HepG2 (cell line): Measurements from ENCODE around the gene YY1AP1. TPM values are rescaled to one million over a fixed set of nuclear protein-coding genes. Genes with fewer than 3 reads are reported as not detected.

Source experiments
- ATAC-seq: fragments of 200-7000 bp; cut with Tn5 transposase; 3 replicates; pipeline ENCODE4 v1.9.1; 2020; ENCODE audit warnings: mild to moderate bottlenecking, moderate library complexity
- BruUV-seq: library from RNA; stranded (reverse); fragments of 400-500 nt; replicated peaks from 2 replicates; lab custom pipeline; 2021; lab: Mats Ljungman, UMichigan
- CTCF ChIA-PET: fragments of 300-600 bp; formaldehyde crosslinking; extraction: SDS; loops from one replicate; lab custom pipeline; 2021; ENCODE audit warnings: low total read pairs, inconsistent platforms, low intra/inter-chr PET ratio; lab: Yijun Ruan, JAX
- POLR2A ChIA-PET: fragments of 350-600 bp; sonication (Branson Sonifier 250); formaldehyde crosslinking; loops from one replicate; lab custom pipeline; 2020; ENCODE audit warnings: antibody characterized with exemption, inconsistent platforms; lab: Yijun Ruan, JAX
- DNase-seq: peaks from one replicate; pipeline ENCODE4 v3.0.0-alpha.2; 2015; ENCODE audit warnings: low spot score
- FAIRE-seq: peaks from 3 replicates; lab custom pipeline; 2011; peaks lifted over from hg19 to GRCh38; lab: Jason Lieb, UNC
- H2AFZ ChIP-seq: one replicate; pipeline ENCODE4 v1.6.1; 2011; ENCODE audit warnings: low read length, inconsistent platforms
- H3K27ac ChIP-seq: fragments of 300-600 bp; 3 replicates; pipeline ENCODE4 v1.8.0; 2011; ENCODE audit warnings: mixed run types, mild to moderate bottlenecking, mixed read lengths, low read length, inconsistent platforms; ENCODE audit not compliant: insufficient read depth; ENCODE audit errors: extremely low read length
- H3K27me3 ChIP-seq, 2 experiments: fragments of 200-600 bp in 1 of 2; 2 replicates in 1 of 2; 3 replicates in 1 of 2; pipeline versions ENCODE4 v1.6.0 to v1.8.0; 2011; ENCODE audit warnings: low read length in 2 of 2, mild to moderate bottlenecking in 2 of 2, moderate library complexity in 2 of 2, inconsistent platforms in 1 of 2; ENCODE audit not compliant: insufficient read depth in 2 of 2, control insufficient read depth in 1 of 2
- H3K36me3 ChIP-seq, 2 experiments: fragments of 200-600 bp in 1 of 2; replicated peaks in 1 of 2; 2 replicates in 1 of 2; 3 replicates in 1 of 2; pipeline versions ENCODE4 v1.5.1 to v1.8.0; 2011; ENCODE audit warnings: low read length in 2 of 2, inconsistent platforms in 1 of 2; ENCODE audit not compliant: insufficient read depth in 2 of 2, control insufficient read depth in 1 of 2
- H3K4me1 ChIP-seq: 2 replicates; pipeline ENCODE4 v1.5.1; 2012; ENCODE audit warnings: low read length, inconsistent platforms; ENCODE audit not compliant: insufficient read depth
- H3K4me2 ChIP-seq: 2 replicates; pipeline ENCODE4 v1.6.0; 2011; ENCODE audit warnings: low read depth, low read length, inconsistent platforms
- H3K4me3 ChIP-seq, 3 experiments: fragments of 200-600 bp in 1 of 3; sonication (generic), shearing (Covaris generic) in 1 of 3; replicated peaks in 1 of 3; 2 replicates each; pipeline ENCODE4 v1.5.1; 2011 to 2016; ENCODE audit warnings: low read length in 3 of 3, inconsistent platforms in 2 of 3, low read depth in 2 of 3, mild to moderate bottlenecking in 2 of 3, control low read depth in 1 of 3, mixed read lengths in 1 of 3; ENCODE audit not compliant: insufficient read depth in 1 of 3
- H3K79me2 ChIP-seq: one replicate; pipeline ENCODE4 v1.6.1; 2011; ENCODE audit warnings: low read length, inconsistent platforms; ENCODE audit not compliant: insufficient read depth
- H3K9ac ChIP-seq: 2 replicates; pipeline ENCODE4 v1.6.0; 2011; ENCODE audit warnings: mild to moderate bottlenecking, low read depth, low read length, inconsistent platforms; ENCODE audit not compliant: insufficient read depth
- H3K9me3 ChIP-seq: 2 replicates; pipeline ENCODE4 v1.5.1; 2012; ENCODE audit warnings: mild to moderate bottlenecking, low read length
- H4K20me1 ChIP-seq: 2 replicates; pipeline ENCODE4 v1.6.0; 2011; ENCODE audit warnings: inconsistent platforms, mild to moderate bottlenecking, low read length, moderate library complexity; ENCODE audit not compliant: insufficient read depth
- CBX2 ChIP-seq, 2 experiments: fragments of 200-600 bp in 1 of 2; sonication (generic); formaldehyde crosslinking in 1 of 2; IDR thresholded peaks; 2 replicates each; pipeline versions ENCODE4 v1.7.0 to v1.8.1; 2018 to 2022; ENCODE audit warnings: low read depth in 2 of 2, low read length in 1 of 2, mild to moderate bottlenecking in 1 of 2, missing genetic modification reagents in 1 of 2
- in situ Hi-C: cut with HindIII; loops from 2 replicates; pipeline ENCODE4 v1.10.0; 2017; ENCODE audit warnings: low pct_unique_long_range_greater_than_20kb; ENCODE audit not compliant: extremely low pct_ligation_motif_present
- intact Hi-C: fragments of 100-400 bp; cut with micrococcal nuclease; formaldehyde crosslinking; loops from one replicate; pipeline ENCODE4 v1.10.0; 2022; ENCODE audit not compliant: unreplicated experiment
- polyA plus RNA-seq, 8 experiments: library from polyadenylated mRNA; depleted of rRNA in 3 of 8; stranded (reverse) in 7 of 8; unstranded in 1 of 8; fragments of >200 nt; fragmentation: Illumina TruSeq in 4 of 8; extraction: Trizol in 4 of 8; gene quantifications; 2 replicates each; pipeline versions ENCODE4 v1.2.1 to v1.2.3, GENCODE V29; 2011 to 2016; ENCODE audit warnings: low read depth in 4 of 8, missing spikeins in 1 of 8, mixed read lengths in 1 of 8; ENCODE audit not compliant: insufficient read depth in 1 of 8
- total RNA-seq, 5 experiments: library from RNA; depleted of rRNA; stranded (reverse); fragments of >200 nt; fragmentation: Illumina TruSeq; extraction: Trizol; gene quantifications; 2 replicates each; pipeline ENCODE4 v1.2.3, GENCODE V29; 2016; ENCODE audit warnings: low read depth in 1 of 5
- TF ChIP-seq, protein P1 (sequence below): sonication (generic); formaldehyde crosslinking; IDR thresholded peaks from 2 replicates; pipeline ENCODE4 v1.5.0; 2020; ENCODE audit warnings: mild to moderate bottlenecking, missing genetic modification reagents, borderline replicate concordance
- TF ChIP-seq, protein P2 (sequence below), 2 experiments: sonication (generic) in 1 of 2; formaldehyde crosslinking in 1 of 2; IDR thresholded peaks; 2 replicates each; pipeline versions ENCODE4 v1.6.1 to v1.9.0; 2014 to 2022; ENCODE audit warnings: antibody characterized with exemption in 1 of 2, borderline replicate concordance in 1 of 2, inconsistent platforms in 1 of 2, low read depth in 1 of 2, missing genetic modification reagents in 1 of 2

The YY1AP1 gene
- total and polyA plus RNA-seq, 2 of the 13 experiments (the other 11 are each of a cell fraction or from before 2014, with no cell fraction given): 28.5 to 69.4 TPM

DNA sequence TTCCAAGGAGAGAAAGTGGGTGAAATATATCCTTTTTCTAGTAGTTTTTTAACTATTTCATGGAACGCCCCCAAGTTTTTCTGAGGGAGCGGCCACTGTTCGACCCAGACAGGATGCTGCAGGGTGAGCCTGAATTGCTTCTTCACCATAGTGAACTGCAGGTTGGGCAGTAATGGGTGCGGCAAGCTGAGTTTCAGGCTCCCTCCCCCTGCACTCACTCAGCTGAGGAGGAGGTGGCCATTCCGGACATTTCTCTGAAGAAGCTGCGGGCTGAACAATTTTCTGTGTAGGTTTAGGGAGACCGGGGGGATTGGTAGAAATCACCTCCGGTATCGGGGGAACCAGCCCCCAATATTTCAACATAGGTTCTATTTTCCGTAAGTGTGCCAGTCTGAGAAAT lies 8.5 kb upstream of the YY1AP1 start (continued):
- TF ChIP-seq, protein P1, sequence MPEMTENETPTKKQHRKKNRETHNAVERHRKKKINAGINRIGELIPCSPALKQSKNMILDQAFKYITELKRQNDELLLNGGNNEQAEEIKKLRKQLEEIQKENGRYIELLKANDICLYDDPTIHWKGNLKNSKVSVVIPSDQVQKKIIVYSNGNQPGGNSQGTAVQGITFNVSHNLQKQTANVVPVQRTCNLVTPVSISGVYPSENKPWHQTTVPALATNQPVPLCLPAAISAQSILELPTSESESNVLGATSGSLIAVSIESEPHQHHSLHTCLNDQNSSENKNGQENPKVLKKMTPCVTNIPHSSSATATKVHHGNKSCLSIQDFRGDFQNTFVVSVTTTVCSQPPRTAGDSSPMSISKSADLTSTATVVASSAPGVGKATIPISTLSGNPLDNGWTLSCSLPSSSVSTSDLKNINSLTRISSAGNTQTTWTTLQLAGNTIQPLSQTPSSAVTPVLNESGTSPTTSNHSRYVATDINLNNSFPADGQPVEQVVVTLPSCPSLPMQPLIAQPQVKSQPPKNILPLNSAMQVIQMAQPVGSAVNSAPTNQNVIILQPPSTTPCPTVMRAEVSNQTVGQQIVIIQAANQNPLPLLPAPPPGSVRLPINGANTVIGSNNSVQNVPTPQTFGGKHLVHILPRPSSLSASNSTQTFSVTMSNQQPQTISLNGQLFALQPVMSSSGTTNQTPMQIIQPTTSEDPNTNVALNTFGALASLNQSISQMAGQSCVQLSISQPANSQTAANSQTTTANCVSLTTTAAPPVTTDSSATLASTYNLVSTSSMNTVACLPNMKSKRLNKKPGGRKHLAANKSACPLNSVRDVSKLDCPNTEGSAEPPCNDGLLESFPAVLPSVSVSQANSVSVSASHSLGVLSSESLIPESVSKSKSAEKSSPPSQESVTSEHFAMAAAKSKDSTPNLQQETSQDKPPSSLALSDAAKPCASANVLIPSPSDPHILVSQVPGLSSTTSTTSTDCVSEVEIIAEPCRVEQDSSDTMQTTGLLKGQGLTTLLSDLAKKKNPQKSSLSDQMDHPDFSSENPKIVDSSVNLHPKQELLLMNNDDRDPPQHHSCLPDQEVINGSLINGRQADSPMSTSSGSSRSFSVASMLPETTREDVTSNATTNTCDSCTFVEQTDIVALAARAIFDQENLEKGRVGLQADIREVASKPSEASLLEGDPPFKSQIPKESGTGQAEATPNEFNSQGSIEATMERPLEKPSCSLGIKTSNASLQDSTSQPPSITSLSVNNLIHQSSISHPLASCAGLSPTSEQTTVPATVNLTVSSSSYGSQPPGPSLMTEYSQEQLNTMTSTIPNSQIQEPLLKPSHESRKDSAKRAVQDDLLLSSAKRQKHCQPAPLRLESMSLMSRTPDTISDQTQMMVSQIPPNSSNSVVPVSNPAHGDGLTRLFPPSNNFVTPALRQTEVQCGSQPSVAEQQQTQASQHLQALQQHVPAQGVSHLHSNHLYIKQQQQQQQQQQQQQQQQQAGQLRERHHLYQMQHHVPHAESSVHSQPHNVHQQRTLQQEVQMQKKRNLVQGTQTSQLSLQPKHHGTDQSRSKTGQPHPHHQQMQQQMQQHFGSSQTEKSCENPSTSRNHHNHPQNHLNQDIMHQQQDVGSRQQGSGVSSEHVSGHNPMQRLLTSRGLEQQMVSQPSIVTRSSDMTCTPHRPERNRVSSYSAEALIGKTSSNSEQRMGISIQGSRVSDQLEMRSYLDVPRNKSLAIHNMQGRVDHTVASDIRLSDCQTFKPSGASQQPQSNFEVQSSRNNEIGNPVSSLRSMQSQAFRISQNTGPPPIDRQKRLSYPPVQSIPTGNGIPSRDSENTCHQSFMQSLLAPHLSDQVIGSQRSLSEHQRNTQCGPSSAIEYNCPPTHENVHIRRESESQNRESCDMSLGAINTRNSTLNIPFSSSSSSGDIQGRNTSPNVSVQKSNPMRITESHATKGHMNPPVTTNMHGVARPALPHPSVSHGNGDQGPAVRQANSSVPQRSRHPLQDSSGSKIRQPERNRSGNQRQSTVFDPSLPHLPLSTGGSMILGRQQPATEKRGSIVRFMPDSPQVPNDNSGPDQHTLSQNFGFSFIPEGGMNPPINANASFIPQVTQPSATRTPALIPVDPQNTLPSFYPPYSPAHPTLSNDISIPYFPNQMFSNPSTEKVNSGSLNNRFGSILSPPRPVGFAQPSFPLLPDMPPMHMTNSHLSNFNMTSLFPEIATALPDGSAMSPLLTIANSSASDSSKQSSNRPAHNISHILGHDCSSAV (CRISPR knock-in tag): no peak
- TF ChIP-seq, all 625 proteins: peak for 0

DNA sequence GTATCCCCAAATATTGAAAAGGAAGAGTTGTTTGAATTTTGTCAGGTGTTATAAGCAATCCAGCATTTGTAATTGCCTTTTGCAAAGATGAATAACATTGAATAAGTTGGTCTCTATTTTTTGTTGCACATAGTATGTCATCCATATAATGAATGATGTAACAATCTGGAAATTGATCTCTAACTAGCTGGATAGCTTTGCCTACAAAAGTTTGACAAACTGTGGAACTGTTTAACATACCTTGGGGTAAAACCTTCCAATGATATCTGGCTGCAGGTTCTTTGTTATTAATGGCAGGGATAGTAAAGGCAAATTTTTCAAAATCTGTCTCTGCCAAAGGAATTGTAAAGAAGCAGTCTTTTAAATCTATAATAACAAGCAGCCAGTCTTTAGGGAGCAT lies 8.0 kb upstream of the YY1AP1 start:
- ATAC-seq (no peak), DNase-seq (no peak)
- in situ Hi-C loops: no loop called here
- Histone ChIP-seq H3K36me3 (peaks cover 3 to 8% of the 10 kb centered on the region in 2 experiments; a peak in 2 of 5 replicates), H3K4me3 (no peak overlapping the region), H2AFZ (no peak overlapping the region), H3K4me2 (no peak overlapping the region)
- POLR2A ChIA-PET: no interaction called here
- TF ChIP-seq, protein P2, sequence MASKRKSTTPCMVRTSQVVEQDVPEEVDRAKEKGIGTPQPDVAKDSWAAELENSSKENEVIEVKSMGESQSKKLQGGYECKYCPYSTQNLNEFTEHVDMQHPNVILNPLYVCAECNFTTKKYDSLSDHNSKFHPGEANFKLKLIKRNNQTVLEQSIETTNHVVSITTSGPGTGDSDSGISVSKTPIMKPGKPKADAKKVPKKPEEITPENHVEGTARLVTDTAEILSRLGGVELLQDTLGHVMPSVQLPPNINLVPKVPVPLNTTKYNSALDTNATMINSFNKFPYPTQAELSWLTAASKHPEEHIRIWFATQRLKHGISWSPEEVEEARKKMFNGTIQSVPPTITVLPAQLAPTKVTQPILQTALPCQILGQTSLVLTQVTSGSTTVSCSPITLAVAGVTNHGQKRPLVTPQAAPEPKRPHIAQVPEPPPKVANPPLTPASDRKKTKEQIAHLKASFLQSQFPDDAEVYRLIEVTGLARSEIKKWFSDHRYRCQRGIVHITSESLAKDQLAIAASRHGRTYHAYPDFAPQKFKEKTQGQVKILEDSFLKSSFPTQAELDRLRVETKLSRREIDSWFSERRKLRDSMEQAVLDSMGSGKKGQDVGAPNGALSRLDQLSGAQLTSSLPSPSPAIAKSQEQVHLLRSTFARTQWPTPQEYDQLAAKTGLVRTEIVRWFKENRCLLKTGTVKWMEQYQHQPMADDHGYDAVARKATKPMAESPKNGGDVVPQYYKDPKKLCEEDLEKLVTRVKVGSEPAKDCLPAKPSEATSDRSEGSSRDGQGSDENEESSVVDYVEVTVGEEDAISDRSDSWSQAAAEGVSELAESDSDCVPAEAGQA (IDR thresholded peaks at IDR 0.05; ENCODE audit: low read depth): no peak
- TF ChIP-seq, protein P2 (CRISPR knock-in tag; IDR thresholded peaks at IDR 0.05; ENCODE audit: borderline replicate concordance): no peak
- TF ChIP-seq CBX2 (IDR thresholded peaks at IDR 0.05; ENCODE audit: low read depth, low read length): no peak
- TF ChIP-seq CBX2 (CRISPR knock-in tag; IDR thresholded peaks at IDR 0.05; ENCODE audit: low read depth): no peak
- TF ChIP-seq, all 625 proteins: peak for 0
- Histone ChIP-seq H3K27me3 (no peaks in the 10 kb centered on the region), H3K27ac (no peak overlapping the region), H3K4me1 (peaks cover 83% of the 10 kb centered on the region), H3K9me3 (no peaks in the 10 kb centered on the region), H3K79me2 (peaks cover 84% of the 10 kb centered on the region), H4K20me1 (no peaks in the 10 kb centered on the region), H3K9ac (no peak overlapping the region)
- CTCF ChIA-PET: no interaction called here
- BruUV-seq: no TSS peak
- no peak for FAIRE-seq
- intact Hi-C loops: no loop called here
